Activated CD8-positive, alpha-beta memory T cell treated with anti-CD3 and anti-CD28 coated beads for 1 hour (primary cell): Measurements from ENCODE around the gene PCDHGA1.

Experiments
- DNase-seq, 2 donors: peaks; one replicate each; pipeline ENCODE4 v3.0.0-alpha.2; 2020; ENCODE audit warnings: low read depth in 1 of 2; ENCODE audit errors: extremely low read depth in 1 of 2

Gene PCDHGA1

DNA sequence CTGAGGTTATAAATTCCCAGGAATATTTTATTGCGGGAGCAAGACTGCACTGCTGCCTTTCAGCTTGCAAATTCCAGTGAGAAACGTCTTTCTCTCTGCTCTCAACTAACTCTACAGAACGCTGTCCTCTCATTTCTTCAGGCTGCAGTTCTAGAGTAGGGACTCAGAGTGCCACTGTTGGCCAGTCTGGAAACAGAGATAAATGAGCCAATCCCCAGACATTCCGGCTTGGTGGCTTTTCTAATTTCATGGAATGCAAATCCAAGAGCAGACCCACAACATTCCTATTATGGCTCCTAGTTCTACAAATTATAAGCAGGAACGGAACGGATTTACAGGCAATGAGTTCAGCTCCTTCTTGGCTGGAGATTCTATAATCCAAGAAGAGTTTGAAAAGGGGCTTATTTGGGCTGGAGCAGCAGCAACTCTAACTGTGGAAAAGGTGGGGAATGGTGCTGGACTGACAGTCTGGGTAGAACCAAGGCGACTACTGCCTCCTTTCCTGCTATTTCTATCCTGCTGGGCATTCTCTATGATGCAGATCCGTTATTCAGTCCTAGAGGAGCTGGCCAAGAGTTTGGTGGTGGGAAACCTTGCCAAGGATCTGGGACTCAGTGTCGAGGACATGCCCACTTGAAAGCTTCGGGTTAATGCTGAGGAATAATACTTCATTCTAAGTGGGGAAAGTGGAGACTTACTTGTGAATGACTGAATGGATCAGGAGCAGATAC, 109.3 kb downstream of the PCDHGA1 start:
- no peak for DNase-seq

DNA sequence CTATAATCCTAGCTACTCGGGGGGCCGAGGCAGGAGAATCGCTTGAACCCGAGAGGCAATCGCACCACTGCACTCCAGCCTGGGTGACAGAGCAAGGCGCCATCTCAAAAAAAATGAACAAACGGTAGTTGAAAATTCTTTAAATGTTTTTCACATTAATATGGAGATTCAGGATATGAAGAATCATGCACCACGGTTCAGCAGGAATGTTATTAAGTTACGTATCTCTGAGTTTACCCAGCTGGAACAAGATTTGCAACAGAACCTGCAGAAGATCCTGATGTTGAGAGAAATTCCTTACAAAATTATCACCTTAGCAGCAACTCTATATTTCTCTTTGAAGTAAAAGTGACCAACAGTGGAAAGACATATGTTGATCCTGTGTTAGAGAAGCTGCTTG, 110.0 kb downstream of the PCDHGA1 start:
- no peak for DNase-seq

GRCh38 chr5:141441571-141442170, 111.4 kb downstream of the PCDHGA1 start:
- DNase-seq, result no peak

- no peak for DNase-seq
Measured at GRCh38 chr5:141465351-141465750, 135.0 kb downstream of the PCDHGA1 start.

GRCh38 chr5:141475625-141476131, 145.4 kb downstream of the PCDHGA1 start, which contains the start of gene PCDHGC3:
PCDHGC3 (plus strand) TSS chr5:141475966; CDS start chr5:141476117, 151 bp downstream.
- no peak for DNase-seq

DNA sequence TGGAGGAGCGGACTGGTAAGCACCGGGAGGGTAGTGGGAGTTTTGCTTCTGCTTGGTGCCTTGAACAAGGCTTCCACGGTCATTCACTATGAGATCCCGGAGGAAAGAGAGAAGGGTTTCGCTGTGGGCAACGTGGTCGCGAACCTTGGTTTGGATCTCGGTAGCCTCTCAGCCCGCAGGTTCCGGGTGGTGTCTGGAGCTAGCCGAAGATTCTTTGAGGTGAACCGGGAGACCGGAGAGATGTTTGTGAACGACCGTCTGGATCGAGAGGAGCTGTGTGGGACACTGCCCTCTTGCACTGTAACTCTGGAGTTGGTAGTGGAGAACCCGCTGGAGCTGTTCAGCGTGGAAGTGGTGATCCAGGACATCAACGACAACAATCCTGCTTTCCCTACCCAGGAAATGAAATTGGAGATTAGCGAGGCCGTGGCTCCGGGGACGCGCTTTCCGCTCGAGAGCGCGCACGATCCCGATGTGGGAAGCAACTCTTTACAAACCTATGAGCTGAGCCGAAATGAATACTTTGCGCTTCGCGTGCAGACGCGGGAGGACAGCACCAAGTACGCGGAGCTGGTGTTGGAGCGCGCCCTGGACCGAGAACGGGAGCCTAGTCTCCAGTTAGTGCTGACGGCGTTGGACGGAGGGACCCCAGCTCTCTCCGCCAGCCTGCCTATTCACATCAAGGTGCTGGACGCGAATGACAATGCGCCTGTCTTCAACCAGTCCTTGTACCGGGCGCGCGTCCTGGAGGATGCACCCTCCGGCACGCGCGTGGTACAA, 146.0 kb downstream of the PCDHGA1 start:
- DNase-seq, result no peak

DNA sequence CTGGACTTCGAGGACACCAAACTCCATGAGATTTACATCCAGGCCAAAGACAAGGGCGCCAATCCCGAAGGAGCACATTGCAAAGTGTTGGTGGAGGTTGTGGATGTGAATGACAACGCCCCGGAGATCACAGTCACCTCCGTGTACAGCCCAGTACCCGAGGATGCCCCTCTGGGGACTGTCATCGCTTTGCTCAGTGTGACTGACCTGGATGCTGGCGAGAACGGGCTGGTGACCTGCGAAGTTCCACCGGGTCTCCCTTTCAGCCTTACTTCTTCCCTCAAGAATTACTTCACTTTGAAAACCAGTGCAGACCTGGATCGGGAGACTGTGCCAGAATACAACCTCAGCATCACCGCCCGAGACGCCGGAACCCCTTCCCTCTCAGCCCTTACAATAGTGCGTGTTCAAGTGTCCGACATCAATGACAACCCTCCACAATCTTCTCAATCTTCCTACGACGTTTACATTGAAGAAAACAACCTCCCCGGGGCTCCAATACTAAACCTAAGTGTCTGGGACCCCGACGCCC, 146.8 kb downstream of the PCDHGA1 start:
- DNase-seq, result no peak

DNA sequence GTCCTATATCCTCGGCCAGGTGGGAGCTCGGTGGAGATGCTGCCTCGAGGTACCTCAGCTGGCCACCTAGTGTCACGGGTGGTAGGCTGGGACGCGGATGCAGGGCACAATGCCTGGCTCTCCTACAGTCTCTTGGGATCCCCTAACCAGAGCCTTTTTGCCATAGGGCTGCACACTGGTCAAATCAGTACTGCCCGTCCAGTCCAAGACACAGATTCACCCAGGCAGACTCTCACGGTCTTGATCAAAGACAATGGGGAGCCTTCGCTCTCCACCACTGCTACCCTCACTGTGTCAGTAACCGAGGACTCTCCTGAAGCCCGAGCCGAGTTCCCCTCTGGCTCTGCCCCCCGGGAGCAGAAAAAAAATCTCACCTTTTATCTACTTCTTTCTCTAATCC, 147.5 kb downstream of the PCDHGA1 start:
- no peak for DNase-seq

- no peak for DNase-seq
Measured at GRCh38 chr5:141478321-141478945, 148.1 kb downstream of the PCDHGA1 start.

DNA sequence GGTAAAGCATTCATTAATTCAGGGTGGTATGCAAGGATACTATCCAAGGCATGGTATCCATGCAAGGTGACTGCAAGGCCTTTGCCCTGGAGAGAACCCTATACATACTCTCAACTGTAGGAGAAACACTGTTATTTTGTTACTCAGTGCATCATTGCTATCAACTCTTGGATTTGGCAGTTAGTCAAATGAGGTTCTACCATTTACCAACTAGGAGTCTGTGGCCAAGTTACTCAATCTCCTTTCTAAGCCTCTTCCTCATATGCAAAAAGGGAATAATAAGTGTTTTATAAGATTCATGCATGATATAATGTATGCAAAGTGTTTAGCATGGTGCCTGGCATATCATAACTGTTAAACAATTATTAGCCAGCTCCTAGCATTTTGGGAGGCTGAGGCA, 149.5 kb downstream of the PCDHGA1 start:
- DNase-seq, result no peak

DNA sequence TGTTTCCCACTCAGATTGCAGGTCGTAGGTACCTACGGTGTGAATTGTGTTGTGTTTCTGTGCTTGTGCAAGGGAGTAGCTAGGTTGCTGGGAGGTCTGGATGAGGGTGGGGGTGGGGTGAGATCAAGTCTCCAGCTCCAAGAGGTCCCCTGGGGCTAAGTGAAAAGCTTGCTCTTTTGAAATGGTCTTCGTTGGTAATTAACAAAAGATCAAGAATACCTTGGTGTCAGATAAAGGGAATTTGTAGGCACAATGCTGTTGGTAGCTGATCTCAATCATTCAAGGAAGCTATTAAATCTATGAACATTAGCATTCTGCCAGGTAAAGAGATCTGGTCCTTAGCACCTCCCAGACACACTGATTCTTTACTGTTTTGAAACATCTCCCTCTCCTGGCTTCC, 153.6 kb downstream of the PCDHGA1 start:
- no peak for DNase-seq

- no peak for DNase-seq
Measured at GRCh38 chr5:141484310-141484640, 154.0 kb downstream of the PCDHGA1 start.

- no peak for DNase-seq
Measured at GRCh38 chr5:141484641-141485311, 154.5 kb downstream of the PCDHGA1 start, which contains the start of gene PCDHGC4. PCDHGC4 (plus strand) TSS chr5:141485030; CDS start chr5:141485174, 144 bp downstream.

DNA sequence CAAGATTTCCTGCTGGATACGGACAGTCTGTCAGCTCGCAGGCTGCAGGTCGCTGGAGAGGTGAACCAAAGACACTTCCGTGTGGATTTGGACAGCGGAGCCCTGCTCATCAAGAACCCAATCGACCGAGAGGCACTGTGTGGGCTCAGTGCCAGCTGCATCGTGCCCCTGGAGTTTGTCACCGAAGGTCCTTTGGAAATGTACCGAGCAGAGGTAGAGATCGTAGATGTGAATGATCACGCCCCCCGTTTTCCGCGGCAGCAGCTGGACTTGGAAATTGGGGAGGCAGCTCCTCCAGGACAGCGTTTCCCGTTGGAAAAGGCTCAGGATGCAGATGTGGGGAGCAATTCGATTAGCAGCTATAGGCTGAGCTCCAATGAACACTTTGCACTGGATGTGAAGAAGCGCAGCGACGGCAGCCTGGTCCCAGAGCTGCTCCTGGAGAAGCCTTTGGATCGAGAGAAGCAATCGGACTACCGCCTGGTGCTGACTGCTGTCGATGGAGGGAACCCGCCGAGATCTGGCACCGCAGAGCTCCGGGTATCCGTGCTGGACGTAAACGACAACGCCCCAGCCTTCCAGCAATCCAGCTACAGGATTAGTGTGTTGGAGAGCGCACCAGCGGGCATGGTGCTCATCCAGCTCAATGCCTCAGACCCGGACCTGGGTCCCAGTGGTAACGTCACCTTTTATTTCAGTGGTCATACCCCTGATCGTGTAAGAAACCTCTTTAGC, 155.2 kb downstream of the PCDHGA1 start:
- no peak for DNase-seq

DNA sequence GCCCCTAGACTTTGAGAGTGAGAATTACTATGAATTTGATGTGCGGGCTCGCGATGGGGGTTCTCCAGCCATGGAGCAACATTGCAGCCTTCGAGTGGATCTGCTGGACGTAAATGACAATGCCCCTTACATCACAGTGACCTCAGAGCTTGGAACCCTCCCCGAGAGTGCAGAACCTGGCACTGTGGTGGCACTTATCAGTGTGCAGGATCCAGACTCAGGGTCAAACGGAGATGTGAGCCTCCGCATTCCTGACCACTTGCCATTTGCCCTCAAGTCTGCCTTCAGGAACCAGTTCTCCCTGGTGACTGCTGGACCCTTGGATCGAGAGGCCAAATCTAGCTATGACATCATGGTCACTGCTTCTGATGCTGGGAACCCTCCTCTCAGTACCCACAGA, 155.8 kb downstream of the PCDHGA1 start:
- no peak for DNase-seq

DNA sequence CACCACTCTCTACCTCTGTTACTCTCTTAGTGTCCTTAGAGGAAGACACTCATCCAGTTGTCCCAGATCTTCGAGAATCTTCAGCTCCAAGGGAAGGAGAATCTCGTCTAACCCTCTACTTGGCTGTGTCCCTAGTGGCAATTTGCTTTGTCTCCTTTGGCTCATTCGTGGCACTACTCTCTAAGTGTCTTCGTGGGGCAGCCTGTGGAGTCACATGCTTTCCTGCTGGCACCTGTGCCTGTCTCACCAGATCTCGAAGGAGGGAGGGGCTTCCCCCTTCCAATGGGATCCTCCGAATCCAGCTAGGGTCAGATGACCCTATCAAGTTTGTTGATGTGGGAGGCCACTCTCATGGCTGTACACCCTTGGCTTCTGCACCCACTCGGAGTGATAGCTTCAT, 156.8 kb downstream of the PCDHGA1 start:
- no peak for DNase-seq

DNA sequence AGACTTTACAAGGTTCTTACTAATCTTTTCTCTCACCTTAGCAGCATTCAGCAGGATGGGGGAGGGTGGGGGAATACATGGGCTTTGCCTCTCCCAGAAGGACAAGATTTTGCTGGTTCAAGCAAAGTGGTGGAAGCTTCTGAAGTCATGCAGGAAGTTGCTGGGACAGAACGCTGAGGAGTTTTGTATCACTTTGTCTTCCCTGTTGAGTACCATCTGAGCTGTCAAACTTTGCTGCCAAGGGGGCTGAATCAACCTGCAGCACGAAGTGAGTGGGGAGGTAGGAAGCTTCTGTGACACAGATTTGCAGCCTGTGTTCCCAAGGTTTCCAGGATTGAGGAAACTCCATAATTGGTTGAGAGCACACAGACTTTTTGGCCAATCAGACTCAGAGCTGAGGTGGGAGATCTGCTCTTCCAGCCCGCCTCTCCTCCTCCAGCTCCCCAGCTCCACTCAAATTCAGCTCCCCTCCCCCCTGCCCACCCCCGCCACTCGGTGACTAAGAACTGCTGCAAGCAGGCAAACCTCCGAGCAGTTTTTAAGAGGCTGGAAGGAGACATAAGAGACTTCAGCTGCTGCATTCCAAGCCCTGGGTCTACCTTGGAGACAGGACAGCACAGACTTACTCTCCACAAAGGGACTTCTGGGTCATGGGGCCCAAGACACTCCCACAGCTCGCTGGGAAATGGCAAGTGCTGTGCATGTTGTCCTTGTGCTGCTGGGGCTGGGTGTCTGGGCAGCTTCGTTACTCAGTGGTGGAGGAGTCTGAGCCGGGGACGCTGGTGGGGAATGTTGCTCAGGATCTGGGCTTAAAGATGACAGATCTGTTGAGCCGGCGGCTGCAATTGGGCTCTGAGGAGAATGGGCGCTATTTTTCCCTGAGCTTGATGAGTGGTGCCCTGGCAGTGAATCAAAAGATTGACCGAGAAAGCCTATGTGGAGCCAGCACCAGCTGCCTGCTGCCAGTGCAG, 158.6 kb downstream of the PCDHGA1 start, which contains the start of gene PCDHGC5:
Gene PCDHGC5 (plus strand): TSS at position 491 of the 971 bp plus-strand sequence. CDS start 160 bp downstream, at position 651.
- DNase-seq, result no peak

DNA sequence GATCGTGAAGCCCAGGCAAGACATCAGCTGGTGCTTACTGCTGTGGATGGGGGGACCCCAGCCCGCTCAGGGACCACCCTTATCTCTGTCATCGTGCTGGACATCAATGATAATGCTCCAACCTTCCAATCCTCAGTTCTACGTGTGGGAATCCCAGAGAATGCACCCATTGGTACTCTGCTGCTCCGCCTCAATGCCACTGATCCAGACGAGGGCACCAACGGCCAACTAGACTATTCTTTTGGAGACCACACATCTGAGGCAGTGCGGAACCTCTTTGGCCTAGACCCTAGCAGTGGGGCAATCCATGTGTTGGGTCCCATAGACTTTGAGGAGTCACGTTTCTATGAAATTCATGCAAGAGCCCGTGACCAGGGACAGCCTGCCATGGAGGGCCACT, 159.5 kb downstream of the PCDHGA1 start:
- DNase-seq, result no peak
